COLO668 (cell line): Measurements from ENCODE around the gene SKIC2.
"Not testable (repeated sequence)": the region's sequence is repeated elsewhere in the genome, so short reads cannot be mapped to it uniquely, and the experiment has no call there.

Experiments used
- DNase-seq: peaks from one replicate; lab custom pipeline; 2025; ENCODE audit not compliant: unreplicated experiment; lab: John Stamatoyannopoulos, UW

The SKIC2 gene

GRCh38 chr6:32003301-32003700, 44.3 kb downstream of the SKIC2 start:
- not testable (repeated sequence) for DNase-seq

GRCh38 chr6:32004393-32004792, 45.4 kb downstream of the SKIC2 start:
- not testable (repeated sequence) for DNase-seq

GRCh38 chr6:32004864-32005537, 46.0 kb downstream of the SKIC2 start:
- DNase-seq: not testable (repeated sequence)

GRCh38 chr6:32005538-32005880, 46.5 kb downstream of the SKIC2 start:
- not testable (repeated sequence) for DNase-seq

- DNase-seq: not testable (repeated sequence)
Measured at GRCh38 chr6:32005991-32006529, 47.1 kb downstream of the SKIC2 start.

GRCh38 chr6:32007086-32007485, 48.1 kb downstream of the SKIC2 start:
- not testable (repeated sequence) for DNase-seq

GRCh38 chr6:32008037-32008436, 49.1 kb downstream of the SKIC2 start:
- not testable (repeated sequence) for DNase-seq

- not testable (repeated sequence) for DNase-seq
Measured at GRCh38 chr6:32008616-32009015, 49.6 kb downstream of the SKIC2 start.

- DNase-seq: not testable (repeated sequence)
Measured at GRCh38 chr6:32009537-32009936, 50.6 kb downstream of the SKIC2 start.

- DNase-seq: not testable (repeated sequence)
Measured at GRCh38 chr6:32010856-32011530, 52.0 kb downstream of the SKIC2 start.

- not testable (repeated sequence) for DNase-seq
Measured at GRCh38 chr6:32012941-32013617, 54.1 kb downstream of the SKIC2 start.

GRCh38 chr6:32013738-32014137, 54.8 kb downstream of the SKIC2 start:
- DNase-seq: not testable (repeated sequence)

- DNase-seq: not testable (repeated sequence)
Measured at GRCh38 chr6:32014547-32014946, 55.6 kb downstream of the SKIC2 start, which contains the start of gene C4B. TSS of gene C4B (plus strand) at chr6:32014795. CDS start at chr6:32014846, 51 bp downstream.
